HEK293T (cell line): ENCODE results near the gene COX7A2.

ENCODE experiments used
- CTCF ChIA-PET: fragments of 350-600 bp; formaldehyde crosslinking; extraction: SDS; loops from one replicate; lab custom pipeline; 2021; ENCODE audit warnings: antibody characterized with exemption, inconsistent platforms; lab: Yijun Ruan, JAX
- POLR2A ChIA-PET: fragments of 350-600 bp; formaldehyde crosslinking; extraction: SDS; loops from one replicate; lab custom pipeline; 2020; ENCODE audit warnings: antibody characterized with exemption, inconsistent platforms; lab: Yijun Ruan, JAX
- DNase-seq: peaks from one replicate; pipeline ENCODE4 v3.0.0; 2012; ENCODE audit warnings: mixed read lengths; ENCODE audit errors: extremely low spot score
- ARNT ChIP-seq: fragments of 450-650 bp; IDR thresholded peaks from 2 replicates; pipeline ENCODE4 v1.6.1; 2017; ENCODE audit warnings: mild to moderate bottlenecking
- BHLHE40 ChIP-seq: fragments of 450-650 bp; IDR thresholded peaks from 2 replicates; pipeline ENCODE4 v1.6.1; 2016; ENCODE audit warnings: mild to moderate bottlenecking, moderate library complexity, borderline replicate concordance
- CTBP1 ChIP-seq: fragments of 450-650 bp; IDR thresholded peaks from 2 replicates; pipeline ENCODE4 v1.6.1; 2016; ENCODE audit warnings: borderline replicate concordance
- ELF4 ChIP-seq: fragments of 450-650 bp; IDR thresholded peaks from 2 replicates; pipeline ENCODE4 v1.6.1; 2017; ENCODE audit warnings: antibody characterized with exemption
- FOXA1 ChIP-seq: fragments of 450-650 bp; IDR thresholded peaks from 2 replicates; pipeline ENCODE4 v1.6.1; 2016; ENCODE audit warnings: mild to moderate bottlenecking
- FOXK2 ChIP-seq: fragments of 450-650 bp; IDR thresholded peaks from 2 replicates; pipeline ENCODE4 v1.6.1; 2016; ENCODE audit warnings: mild to moderate bottlenecking
- FOXM1 ChIP-seq: fragments of 450-650 bp; IDR thresholded peaks from 2 replicates; pipeline ENCODE4 v1.6.1; 2017; ENCODE audit warnings: mild to moderate bottlenecking, borderline replicate concordance
- HDGF ChIP-seq: fragments of 450-650 bp; IDR thresholded peaks from 2 replicates; pipeline ENCODE4 v1.6.1; 2017; ENCODE audit warnings: antibody characterized with exemption, borderline replicate concordance
- L3MBTL2 ChIP-seq: fragments of 450-650 bp; conservative IDR thresholded peaks from 2 replicates; pipeline ENCODE4 v1.6.1; 2016; ENCODE audit warnings: mild to moderate bottlenecking
- LEF1 ChIP-seq: fragments of 450-650 bp; IDR thresholded peaks from 2 replicates; pipeline ENCODE4 v1.6.1; 2017; ENCODE audit warnings: mild to moderate bottlenecking, borderline replicate concordance
- NFRKB ChIP-seq: fragments of 450-650 bp; IDR thresholded peaks from 2 replicates; pipeline ENCODE4 v1.6.1; 2016; ENCODE audit warnings: mild to moderate bottlenecking, moderate library complexity
- PKNOX1 ChIP-seq: fragments of 450-650 bp; IDR thresholded peaks from 2 replicates; pipeline ENCODE4 v1.6.1; 2016
- SP1 ChIP-seq: fragments of 450-650 bp; IDR thresholded peaks from 2 replicates; pipeline ENCODE4 v1.6.1; 2017
- SUZ12 ChIP-seq: fragments of 450-650 bp; IDR thresholded peaks from 2 replicates; pipeline ENCODE4 v1.6.1; 2016; ENCODE audit warnings: mild to moderate bottlenecking
- TARDBP ChIP-seq: fragments of 450-650 bp; IDR thresholded peaks from 2 replicates; pipeline ENCODE4 v1.6.1; 2016
- ZNF384 ChIP-seq: fragments of 450-650 bp; IDR thresholded peaks from 2 replicates; pipeline ENCODE4 v1.6.1; 2016

The COX7A2 gene

GRCh38 chr6:75272145-75272840, 28.7 kb upstream of the COX7A2 start:
- CTCF ChIA-PET: no interaction called here
- no peak for DNase-seq
- TF ChIP-seq SUZ12: no peak
- TF ChIP-seq FOXA1: no peak
- no peak for TF ChIP-seq BHLHE40
- TF ChIP-seq L3MBTL2: no peak
- no peak for TF ChIP-seq ZNF384
- TF ChIP-seq FOXM1: no peak
- no peak for TF ChIP-seq PKNOX1
- no peak for TF ChIP-seq HDGF
- TF ChIP-seq FOXK2: no peak
- TF ChIP-seq TARDBP: no peak
- TF ChIP-seq ARNT: no peak
- TF ChIP-seq CTBP1: no peak
- TF ChIP-seq LEF1: no peak
- no peak for TF ChIP-seq NFRKB
- TF ChIP-seq SP1: no peak
- POLR2A ChIA-PET: interaction anchor here (1.5 kb wide), 1 partner anchor 13 kb away, joined by 4 read pairs; the partner anchor contains the start of gene TMEM30A

- no peak for DNase-seq
These were observed 25.4 kb upstream of the COX7A2 start for GRCh38 chr6:75268988-75269354.

GRCh38 chr6:75268121-75268987, 24.8 kb upstream of the COX7A2 start:
- no peak for TF ChIP-seq SP1
- no peak for TF ChIP-seq FOXA1
- no peak for TF ChIP-seq SUZ12
- no peak for TF ChIP-seq FOXK2
- no peak for TF ChIP-seq BHLHE40
- TF ChIP-seq HDGF: no peak
- no peak for TF ChIP-seq NFRKB
- TF ChIP-seq PKNOX1: no peak
- ChIA-PET POLR2A (interaction anchor here (1.2 kb wide), 1 partner anchor 16 kb away, joined by 8 read pairs; the partner anchor contains the start of gene TMEM30A), CTCF (interaction anchor here (0.6 to 1.2 kb wide), 2 partner anchors 14 to 227 kb away, joined by 3 to 4 read pairs; no protein-coding TSS in a partner anchor)
- no peak for DNase-seq

More at GRCh38 chr6:75268988-75269354, 25.4 kb upstream of the COX7A2 start:
- ChIA-PET POLR2A (no interaction called here), CTCF (interaction anchor here (1.2 kb wide), 1 partner anchor 14 kb away, joined by 4 read pairs; no protein-coding TSS in a partner anchor)
- TF ChIP-seq SUZ12 (no peak), FOXA1 (no peak), L3MBTL2 (no peak), TARDBP (no peak), BHLHE40 (no peak), FOXK2 (no peak), LEF1 (no peak), CTBP1 (no peak), HDGF (no peak), ZNF384 (no peak), PKNOX1 (no peak), SP1 (no peak), ELF4 (no peak), ARNT (no peak), FOXM1 (no peak), NFRKB (no peak)

GRCh38 chr6:75267461-75267860, 23.9 kb upstream of the COX7A2 start:
- CTCF ChIA-PET: interaction anchor here (1.2 kb wide), 2 partner anchors 9 to 15 kb away, joined by 4 to 5 read pairs; no protein-coding TSS in a partner anchor

More at GRCh38 chr6:75267461-75267860, 23.9 kb upstream of the COX7A2 start:
- TF ChIP-seq PKNOX1 (no peak), LEF1 (no peak), FOXA1 (no peak), FOXK2 (no peak), ELF4 (no peak), NFRKB (no peak), ARNT (no peak), BHLHE40 (no peak), SP1 (no peak), TARDBP (no peak), FOXM1 (no peak), HDGF (no peak), L3MBTL2 (no peak), CTBP1 (no peak), SUZ12 (no peak), ZNF384 (no peak)
- no peak for DNase-seq
- POLR2A ChIA-PET: interaction anchor here (1.2 kb wide), 1 partner anchor 17 kb away, joined by 8 read pairs; the partner anchor contains the start of gene TMEM30A
